Hematopoietic multipotent progenitor cell treated with erythropoietin and hydrocortisone succinate and interleukin-3 and kit ligand, for 17 days (in vitro differentiated cells): ENCODE results near the gene DNAJC18.
"Not testable (repeated sequence)": the region's sequence is repeated elsewhere in the genome, so short reads cannot be mapped to it uniquely, and the experiment has no call there.

Experiments used
- DNase-seq: peaks from one replicate; pipeline ENCODE4 v3.0.0-alpha.2; 2015; ENCODE audit warnings: low spot score

DNAJC18 gene

GRCh38 chr5:139426203-139426885 is 13.0 kb downstream of the DNAJC18 start:
- no peak for DNase-seq

GRCh38 chr5:139425497-139425896 is 13.8 kb downstream of the DNAJC18 start:
- no peak for DNase-seq

GRCh38 chr5:139422307-139422893 is 16.9 kb downstream of the DNAJC18 start:
- DNase-seq, result peak; percentile 68

- no peak for DNase-seq
Measured at GRCh38 chr5:139419226-139420192, 19.8 kb downstream of the DNAJC18 start.

GRCh38 chr5:139418793-139419192 is 20.5 kb downstream of the DNAJC18 start:
- DNase-seq, result no peak

DNA sequence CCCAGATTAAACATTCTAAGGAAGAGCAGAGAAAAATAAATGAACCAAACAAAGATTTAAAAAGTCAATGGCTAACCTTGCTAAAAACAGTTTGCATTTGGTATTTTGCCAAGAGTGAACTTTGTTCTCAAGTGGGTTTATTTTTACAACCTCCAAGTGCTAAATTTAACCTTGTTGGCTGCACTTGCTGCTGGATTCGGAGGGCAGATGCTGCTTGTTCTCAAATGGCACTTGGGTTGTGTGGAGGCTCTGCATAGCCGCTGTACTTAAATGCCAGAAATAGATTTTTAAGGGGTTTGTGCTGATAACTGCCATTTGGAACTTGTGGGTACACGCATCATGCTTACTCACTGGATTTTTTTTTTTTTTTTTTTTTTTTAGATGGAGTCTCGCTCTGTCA is 22.1 kb downstream of the DNAJC18 start:
- no peak for DNase-seq

- no peak for DNase-seq
Measured at GRCh38 chr5:139416651-139417050, 22.7 kb downstream of the DNAJC18 start.

DNA sequence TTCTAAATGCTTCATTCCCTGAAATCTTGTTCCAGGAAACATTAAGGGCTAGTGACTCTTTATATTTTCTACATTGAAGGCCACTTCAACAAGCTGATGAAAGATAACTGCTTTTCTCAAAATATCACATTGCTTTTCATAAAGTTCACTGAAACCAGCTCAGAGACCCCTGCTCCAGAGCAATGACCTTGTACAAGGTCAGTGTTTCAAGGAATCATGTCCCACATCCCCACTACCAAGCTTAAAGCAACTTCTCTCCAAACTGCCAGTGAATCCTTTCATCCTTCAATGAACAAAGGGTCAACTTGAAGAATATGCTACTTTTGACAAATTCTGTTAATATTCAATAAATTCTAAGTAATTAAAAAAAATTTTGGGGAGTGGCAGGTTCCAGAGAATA is 23.5 kb downstream of the DNAJC18 start:
- DNase-seq, result no peak

GRCh38 chr5:139415221-139415861 is 24.0 kb downstream of the DNAJC18 start:
- DNase-seq, result no peak

GRCh38 chr5:139414581-139415130 is 24.7 kb downstream of the DNAJC18 start:
- no peak for DNase-seq

DNA sequence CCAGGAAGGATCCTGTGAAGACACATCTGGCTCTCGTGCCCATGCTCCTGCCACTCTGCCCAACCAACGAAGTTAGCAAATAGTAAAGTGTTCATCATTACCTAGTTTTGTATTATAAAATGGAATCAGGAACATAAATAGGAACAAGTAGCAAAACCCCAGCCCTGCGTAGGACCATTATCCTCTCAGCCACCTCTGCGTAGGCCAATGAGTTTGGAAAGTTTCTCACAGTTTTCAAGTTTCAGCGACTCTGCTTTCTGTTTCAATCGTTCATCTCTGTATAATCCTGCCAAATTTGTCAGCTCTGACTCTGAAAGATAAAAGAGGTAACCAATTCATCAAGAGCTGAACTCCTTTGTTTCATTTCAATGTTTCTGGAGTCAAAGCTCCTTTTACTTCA is 25.4 kb downstream of the DNAJC18 start:
- DNase-seq, result no peak

- DNase-seq, result no peak
Measured at GRCh38 chr5:139413153-139413552, 26.2 kb downstream of the DNAJC18 start.

DNA sequence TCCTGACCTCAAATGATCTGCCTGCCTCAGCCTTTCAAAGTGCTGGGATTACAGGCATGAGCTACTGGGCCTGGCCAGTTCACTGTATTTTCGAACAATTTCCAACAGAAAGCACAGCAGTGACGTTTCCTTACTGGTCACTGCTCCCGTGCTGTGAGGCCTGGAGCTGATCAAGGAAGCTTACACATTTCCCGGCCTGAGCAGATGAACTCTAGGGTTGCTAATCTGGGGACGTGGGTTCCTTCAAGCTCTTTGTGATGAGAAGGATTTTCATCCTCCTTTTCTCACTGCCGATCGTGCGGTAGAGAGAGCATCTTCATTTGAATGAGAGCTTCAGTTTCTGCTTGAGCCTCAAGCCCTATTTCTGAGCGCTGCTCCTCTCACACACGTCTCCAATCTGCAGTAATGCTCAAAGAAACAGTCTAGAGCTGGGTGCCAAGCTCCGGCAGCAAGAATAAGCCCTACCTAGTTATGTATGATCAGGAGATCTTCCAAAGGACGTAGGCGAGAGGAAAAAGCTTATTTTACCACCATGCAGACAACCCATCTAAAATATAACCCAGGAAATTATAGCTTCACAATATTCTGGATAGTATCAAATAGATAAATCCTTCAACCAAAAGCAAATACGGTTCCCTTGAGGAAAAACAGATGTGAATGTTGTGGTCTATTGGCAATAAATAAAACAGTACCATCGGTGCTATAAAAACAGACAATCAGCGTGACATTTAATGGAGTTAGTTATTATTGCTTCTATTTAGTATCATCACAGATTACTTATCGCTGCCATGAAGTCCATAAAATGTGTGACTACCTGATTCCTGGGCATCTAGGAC is 28.1 kb downstream of the DNAJC18 start:
- DNase-seq, result no peak

DNA sequence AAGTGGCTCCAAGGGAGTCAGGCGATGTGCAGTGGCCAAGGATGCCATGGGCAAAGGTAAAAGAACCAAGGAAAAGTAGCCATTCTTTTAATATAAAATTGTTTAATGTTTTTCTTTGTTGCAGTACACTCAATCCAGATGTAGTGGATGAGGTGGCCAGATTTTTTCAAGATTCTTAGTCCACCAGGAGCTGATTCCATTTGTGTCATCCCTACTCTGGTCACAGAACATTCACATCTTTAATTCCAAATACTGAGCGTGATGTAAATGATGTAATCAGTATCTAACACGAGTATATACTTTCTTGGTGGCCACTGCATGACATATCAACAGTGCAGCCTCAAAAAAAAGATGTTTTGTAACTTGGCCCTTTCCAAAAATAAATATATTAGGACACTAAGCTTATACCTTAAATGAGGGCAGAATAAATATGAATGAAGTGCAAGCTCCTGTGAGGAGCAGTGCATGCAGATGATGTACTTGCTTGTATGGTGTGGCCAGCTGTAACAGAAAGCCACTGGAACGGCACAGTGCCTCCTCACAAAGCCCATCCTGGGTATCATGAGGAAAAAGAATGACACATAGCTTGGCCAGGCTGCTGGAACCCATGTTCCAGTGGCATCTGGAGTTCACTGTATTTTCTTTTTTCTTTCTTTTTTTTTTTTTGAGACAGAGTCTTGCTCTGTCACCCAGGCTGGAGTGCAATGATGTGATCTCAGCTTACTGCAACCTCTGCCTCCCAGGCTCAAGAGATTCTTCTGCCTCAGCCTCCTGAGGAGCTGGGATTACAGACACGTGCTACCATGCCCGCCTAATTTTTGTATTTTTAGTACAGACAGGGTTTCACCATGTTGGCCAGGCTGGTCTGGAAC is 29.0 kb downstream of the DNAJC18 start:
- DNase-seq, result no peak

GRCh38 chr5:139409116-139409515 is 30.2 kb downstream of the DNAJC18 start:
- DNase-seq, result not testable (repeated sequence)

GRCh38 chr5:139408191-139408590 is 31.1 kb downstream of the DNAJC18 start:
- DNase-seq, result no peak

- no peak for DNase-seq
Measured at GRCh38 chr5:139407517-139407916, 31.8 kb downstream of the DNAJC18 start.

DNA sequence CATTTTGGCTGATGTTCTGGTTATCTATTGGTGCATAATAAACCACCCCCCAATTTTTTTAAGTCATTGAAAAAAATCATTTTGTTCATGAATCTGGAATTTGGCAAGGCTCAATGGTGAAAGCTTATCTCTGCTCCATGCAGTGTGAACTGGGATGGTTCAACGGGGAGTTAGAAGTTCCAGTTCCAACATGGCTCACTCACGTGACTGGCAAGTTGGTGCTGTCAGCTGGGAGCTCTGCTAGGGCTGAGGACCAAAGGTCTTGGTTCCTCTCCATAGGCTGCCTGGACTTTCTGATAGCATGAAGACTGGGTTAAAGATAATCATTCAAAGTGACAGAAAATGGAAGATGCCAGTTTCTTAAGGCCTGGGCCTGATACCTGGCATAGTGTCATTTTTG is 32.4 kb downstream of the DNAJC18 start:
- no peak for DNase-seq

DNA sequence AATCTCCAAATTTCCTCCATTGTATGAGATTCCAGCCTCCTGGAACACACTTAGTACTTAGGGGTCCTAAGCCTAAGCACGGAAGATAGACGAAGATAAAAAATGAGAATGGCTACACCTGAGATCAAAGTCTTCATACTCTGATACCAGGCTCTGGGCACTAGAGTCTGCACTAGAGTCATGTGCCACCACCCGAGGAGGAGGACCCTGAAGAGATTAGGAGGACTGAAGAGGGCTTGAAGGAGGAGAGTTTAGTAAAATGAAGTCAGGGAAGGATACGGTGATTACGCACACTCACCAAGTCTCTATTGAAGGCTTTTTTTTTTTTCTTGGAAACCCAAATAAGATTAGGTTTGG is 34.9 kb downstream of the DNAJC18 start:
- DNase-seq, result no peak

- peak; percentile 92 for DNase-seq
Measured at GRCh38 chr5:139403787-139404483, 35.4 kb downstream of the DNAJC18 start, which contains the start of gene SPATA24. Gene SPATA24 (minus strand): TSS chr5:139404089. CDS start chr5:139404060, 29 bp downstream.
